Measurements from ENCODE around the gene ATP9A.
"Not testable (repeated sequence)": the region's sequence is repeated elsewhere in the genome, so short reads cannot be mapped to it uniquely, and the experiment has no call there.

ATP9A gene

DNA sequence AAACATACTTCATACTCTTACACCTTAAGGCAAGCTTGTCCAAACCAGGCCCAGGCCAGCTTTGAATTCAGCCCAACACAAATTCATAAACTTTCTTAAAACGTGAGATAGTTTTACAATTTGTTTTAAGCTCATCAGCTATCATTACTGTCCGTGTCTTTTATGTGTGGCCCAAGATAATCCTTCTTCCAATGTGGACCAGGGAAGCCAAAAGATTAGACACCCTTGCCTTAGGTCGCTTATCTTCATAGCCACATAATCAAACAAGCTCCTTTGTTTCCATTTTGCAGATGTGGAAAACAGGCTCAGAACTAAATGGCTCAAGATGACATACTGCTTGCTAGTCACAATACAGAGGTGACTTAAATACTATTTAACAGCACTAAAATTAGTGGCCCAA lies 28.1 kb upstream of the ATP9A start:
- no peak for DNase-seq

DNA sequence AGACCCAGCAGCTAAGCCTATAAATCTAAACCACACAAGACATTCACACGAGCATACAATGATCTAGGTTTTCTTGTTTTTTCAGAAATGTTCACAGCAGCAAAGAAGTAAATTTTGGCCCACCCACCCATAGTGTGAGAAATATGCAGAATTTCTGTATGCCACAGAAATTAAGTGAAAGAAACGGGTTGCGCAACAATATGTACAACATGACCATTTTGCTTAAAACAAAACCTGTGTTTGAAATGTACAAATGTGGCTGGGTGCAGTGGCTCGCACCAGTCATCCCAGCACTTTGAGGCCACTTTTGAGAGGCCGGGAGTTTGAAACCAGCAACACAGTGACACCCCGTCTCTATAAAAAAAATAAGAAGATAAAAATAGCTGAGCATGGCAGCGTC lies 24.8 kb upstream of the ATP9A start:
- no peak for DNase-seq

GRCh38 chr20:51791626-51792025 lies 23.4 kb upstream of the ATP9A start:
- DNase-seq = no peak

GRCh38 chr20:51790256-51790655 lies 22.1 kb upstream of the ATP9A start:
- DNase-seq = no peak

DNA sequence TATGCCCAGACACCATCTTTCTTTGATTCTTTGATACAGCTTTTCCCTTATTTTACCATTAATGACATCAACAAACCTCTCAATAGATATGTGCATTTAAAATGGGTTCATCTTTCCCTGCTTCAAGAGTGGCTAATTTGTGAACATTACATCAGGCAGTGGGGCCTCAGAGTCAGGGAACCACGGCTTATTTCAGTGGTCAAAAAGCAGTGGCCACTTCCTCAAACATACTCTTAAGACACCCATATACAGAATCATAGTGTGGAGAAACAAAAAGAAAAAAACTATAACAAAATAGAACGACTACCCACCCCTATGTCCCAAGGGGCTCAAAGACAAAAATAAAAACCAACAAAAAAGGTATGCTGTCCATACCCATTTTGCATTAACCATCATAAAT lies 21.2 kb upstream of the ATP9A start:
- DNase-seq = no peak

GRCh38 chr20:51788822-51789221 lies 20.6 kb upstream of the ATP9A start:
- no peak for DNase-seq

GRCh38 chr20:51784299-51784698 lies 16.1 kb upstream of the ATP9A start:
- no peak for DNase-seq

- not testable (repeated sequence) for DNase-seq
Observed at GRCh38 chr20:51778229-51778759, 10.1 kb upstream of the ATP9A start.

- no peak for DNase-seq
Observed at GRCh38 chr20:51775241-51775640, 7.1 kb upstream of the ATP9A start.

DNA sequence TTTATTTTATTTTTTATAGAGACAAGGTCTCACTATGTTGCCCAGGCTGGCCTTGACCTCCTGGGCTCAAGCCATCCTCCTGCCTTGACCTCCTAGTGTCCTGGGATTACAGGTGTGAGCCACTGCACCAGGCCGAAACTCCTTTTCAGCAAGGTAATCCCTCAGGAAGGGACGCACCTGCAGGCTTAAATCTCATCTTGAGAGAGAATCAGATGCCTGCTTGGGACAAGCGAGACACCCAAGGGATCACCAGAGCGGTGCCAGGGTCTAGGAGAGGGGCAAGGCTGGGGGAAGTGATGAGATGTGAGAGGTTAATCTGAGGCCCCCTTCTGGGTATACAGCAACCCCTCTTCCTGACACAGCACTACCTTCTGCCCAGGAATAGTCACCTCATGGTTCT lies 4.0 kb upstream of the ATP9A start:
- DNase-seq = no peak

DNA sequence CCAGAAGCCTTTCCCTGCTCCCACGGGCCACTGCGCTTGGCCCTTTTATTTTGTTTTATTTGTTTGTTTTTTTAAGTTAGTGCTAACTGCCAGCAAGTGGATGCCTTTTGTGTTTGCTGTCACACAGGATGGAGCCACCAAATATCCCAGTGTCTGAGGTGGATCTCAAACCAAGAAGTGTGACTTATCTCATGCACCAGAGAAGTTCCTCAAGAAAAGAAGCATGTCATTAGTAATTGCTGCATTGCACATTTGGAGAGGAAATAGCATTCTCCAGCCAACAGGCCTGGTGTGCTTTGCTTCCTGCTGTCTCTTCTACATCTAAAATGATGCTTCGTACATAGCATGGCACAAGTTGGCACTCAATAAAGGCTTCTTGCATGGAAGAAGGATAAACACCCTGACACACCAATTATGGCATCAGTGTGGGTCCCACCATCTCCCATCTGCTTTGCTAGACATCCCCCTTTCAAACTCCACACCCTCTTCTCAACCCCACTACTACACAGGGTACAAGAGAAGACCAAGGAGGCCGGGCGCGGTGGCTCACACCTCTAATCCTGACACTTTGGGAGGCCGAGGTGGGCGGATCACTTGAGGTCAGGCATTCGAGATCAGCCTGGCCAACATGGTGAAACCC lies 1.9 kb upstream of the ATP9A start:
- DNase-seq = no peak

DNA sequence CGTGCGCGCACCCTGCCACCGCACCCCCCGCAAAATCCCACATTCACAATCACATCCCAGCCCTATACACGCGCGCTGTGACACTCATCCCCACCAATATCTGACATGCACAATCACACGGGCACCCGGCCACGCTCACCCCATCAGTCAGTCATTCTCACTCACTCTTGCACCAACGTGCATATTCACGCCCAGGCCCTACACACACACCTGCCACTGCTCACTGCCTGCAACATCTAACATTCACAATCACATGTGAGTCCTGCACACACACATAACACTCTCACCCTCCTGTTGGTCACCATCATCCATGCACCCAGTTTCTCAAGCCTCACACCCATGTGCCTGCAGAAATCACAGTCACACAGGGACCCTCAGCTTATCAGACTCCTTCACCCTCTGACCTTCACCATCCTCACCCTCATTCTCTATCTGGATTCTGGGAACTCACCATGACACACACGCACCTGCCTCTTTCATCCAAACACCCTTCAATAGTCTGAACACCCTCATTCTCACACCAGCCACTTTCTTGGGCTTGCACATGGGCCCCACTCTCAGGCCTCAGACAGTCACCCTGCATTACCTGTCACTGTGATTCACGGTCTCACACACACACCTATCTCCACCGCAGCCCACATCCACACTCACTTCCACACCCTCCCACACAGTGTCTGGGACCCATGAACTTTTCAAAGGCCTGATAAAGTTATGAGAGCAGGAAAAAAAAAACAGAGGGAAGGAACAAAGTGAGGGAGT lies 748 bp upstream of the ATP9A start:
- no peak for DNase-seq

- no peak for DNase-seq
Observed at GRCh38 chr20:51766994-51767866, 960 bp downstream of the ATP9A start.

DNA sequence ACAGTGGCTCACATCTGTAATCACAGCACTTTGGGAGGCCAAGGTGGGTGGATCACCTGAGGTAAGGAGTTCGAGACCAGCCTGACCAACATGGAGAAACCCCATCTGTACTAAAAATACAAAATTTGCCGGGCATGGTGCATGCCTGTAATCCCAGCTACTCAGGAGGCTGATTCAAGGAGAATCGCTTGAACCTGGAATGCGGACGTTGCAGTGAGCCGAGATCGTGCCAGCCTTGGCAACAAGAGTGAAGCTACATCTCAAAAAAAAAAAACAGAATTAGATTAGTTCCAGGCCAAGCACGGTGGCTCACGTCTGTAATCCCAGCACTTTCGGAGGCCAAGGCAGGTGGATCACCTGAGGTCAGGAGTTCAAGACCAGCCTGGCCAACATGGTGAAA lies 2.8 kb downstream of the ATP9A start:
- DNase-seq = not testable (repeated sequence)

DNA sequence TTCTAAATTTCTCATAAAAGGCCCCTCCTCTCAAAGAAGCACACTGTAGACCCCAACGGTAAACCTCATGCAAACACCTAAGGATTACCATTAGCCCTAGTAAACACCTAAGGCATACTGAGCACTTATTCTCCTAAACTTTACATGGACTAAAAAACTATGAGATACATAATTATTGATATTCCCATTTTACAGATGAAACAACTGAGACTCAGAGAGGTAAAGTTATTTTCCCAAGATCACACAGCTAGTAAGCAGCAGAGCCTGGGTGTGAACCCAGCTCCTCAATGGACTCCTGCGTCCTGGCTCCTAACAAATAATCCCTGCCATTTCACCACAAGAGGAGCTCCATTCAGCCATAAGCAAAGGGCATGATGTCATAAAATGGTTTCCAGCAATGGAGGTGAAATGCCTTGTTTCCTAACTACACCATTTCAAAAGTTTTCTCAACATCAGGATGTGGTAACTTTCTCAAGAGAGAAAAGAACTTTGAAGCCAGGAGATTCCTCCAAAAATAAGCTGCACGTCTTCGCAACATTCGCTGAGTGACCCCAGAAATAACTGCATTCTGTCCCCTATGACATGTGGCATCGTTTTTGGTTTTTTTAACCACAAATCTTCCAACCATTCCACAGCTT lies 4.1 kb downstream of the ATP9A start:
- no peak for DNase-seq

- no peak for DNase-seq
Observed at GRCh38 chr20:51760905-51761546, 7.2 kb downstream of the ATP9A start.

DNA sequence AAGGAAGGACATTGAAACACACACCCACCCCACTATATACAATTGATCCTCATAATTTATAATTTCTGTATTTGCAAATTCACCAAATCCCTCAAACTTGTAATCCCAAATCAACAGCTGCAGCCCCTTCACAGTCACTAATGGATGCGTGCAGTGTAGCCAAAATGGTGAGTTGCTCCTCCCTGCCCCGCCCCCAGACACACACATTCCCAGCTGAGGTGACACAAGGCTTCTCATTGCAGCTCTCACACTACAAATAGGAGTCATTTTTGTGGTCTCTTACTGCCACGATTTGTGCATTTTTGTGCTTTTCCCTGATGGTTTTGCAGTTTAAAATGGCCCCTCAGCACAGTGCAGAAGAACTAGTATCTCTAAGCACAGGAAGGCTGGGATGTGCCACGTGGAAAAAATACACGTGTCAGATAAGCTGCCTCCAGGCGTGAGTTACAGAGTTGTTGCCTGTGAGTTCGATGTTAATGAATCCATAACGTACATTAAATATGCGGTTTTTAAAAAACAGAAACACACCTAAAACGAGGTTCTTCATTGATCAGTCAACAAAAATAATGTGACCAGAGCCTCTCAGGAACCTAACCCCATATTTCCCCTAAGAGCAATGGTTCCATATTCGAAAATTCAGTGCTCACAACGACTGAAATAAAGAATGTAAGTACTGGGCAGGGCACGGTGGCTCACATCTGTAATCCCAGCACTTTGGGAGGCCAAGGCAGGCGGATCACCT lies 8.2 kb downstream of the ATP9A start:
- no peak for DNase-seq

- no peak for DNase-seq
Observed at GRCh38 chr20:51758978-51759544, 9.1 kb downstream of the ATP9A start.

GRCh38 chr20:51757226-51757625 lies 11.0 kb downstream of the ATP9A start:
- DNase-seq = no peak

GRCh38 chr20:51756653-51757052 lies 11.5 kb downstream of the ATP9A start:
- DNase-seq = no peak

DNA sequence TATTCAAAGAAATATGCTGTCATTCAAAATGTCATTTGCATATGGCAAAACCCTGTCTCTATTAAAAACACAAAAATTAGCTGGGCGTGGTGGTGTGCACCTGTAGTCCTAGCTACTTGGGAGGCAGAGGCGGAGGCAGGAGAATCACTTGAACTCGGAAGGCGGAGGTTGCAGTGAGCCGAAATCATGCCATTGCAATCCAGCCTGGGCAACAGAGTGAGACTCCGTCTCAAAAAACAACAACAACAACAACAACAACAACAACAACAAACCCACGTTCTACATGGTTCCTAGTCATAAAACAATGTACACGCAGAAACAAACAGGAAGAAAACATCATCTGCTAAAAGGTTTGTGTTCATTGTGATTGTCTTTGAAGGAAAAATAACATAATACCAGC lies 15.0 kb downstream of the ATP9A start:
- DNase-seq = not testable (repeated sequence)
